Upper lobe of left lung (tissue), 4 donors: ENCODE measurements around the gene PDYN.

Source experiments
- POLR2A ChIP-seq, 4 donors: fragments of 450-650 bp; IDR thresholded peaks; one replicate each; pipeline ENCODE4 v1.5.1; 2016 to 2017; ENCODE audit warnings: antibody characterized with exemption in 4 of 4, mild to moderate bottlenecking in 2 of 4
- POLR2AphosphoS5 ChIP-seq, 2 donors: sonication (generic); formaldehyde crosslinking; IDR thresholded peaks; one replicate each; pipeline ENCODE4 v1.5.1; 2017; ENCODE audit warnings: antibody characterized with exemption in 2 of 2
- TF ChIP-seq, protein P1 (sequence below), 6 experiments: fragments of 450-650 bp in 4 of 6; fragments of 200-600 bp in 2 of 6; sonication (generic) in 2 of 6; IDR thresholded peaks; one replicate each; pipeline ENCODE4 v1.5.1; 2016 to 2019; ENCODE audit warnings: antibody characterized with exemption in 6 of 6

DNA sequence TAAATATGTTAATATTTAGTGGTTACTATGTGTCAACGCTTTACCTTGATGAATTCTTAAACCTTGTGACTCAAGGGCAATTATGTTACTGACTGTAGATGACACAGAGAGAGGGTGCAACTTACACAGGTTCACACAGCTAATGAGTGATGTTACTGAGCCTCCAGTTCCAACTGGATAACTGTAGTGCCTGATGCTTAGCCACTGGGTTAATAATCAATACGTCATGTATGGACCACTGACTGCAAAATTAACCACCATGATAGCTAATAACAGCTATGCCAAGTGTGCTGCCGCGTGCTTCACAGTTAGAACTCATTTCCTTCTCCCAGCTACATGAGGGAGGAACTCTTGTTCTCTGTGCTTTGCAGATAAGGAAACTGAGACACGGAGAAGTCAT, 53.3 kb downstream of the PDYN start:
- TF ChIP-seq POLR2A (IDR thresholded peaks at IDR 0.05) (no peak), POLR2AphosphoS5 (IDR thresholded peaks at IDR 0.05) (no peak)
- TF ChIP-seq, protein P1, sequence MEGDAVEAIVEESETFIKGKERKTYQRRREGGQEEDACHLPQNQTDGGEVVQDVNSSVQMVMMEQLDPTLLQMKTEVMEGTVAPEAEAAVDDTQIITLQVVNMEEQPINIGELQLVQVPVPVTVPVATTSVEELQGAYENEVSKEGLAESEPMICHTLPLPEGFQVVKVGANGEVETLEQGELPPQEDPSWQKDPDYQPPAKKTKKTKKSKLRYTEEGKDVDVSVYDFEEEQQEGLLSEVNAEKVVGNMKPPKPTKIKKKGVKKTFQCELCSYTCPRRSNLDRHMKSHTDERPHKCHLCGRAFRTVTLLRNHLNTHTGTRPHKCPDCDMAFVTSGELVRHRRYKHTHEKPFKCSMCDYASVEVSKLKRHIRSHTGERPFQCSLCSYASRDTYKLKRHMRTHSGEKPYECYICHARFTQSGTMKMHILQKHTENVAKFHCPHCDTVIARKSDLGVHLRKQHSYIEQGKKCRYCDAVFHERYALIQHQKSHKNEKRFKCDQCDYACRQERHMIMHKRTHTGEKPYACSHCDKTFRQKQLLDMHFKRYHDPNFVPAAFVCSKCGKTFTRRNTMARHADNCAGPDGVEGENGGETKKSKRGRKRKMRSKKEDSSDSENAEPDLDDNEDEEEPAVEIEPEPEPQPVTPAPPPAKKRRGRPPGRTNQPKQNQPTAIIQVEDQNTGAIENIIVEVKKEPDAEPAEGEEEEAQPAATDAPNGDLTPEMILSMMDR (IDR thresholded peaks at IDR 0.05), result no peak
